Activated CD8-positive, alpha-beta memory T cell treated with anti-CD3 and anti-CD28 coated beads for 4 hours (primary cell): ENCODE data around the gene MEGF8.

ENCODE experiments used
- DNase-seq, 2 donors: peaks; one replicate each; pipeline ENCODE4 v3.0.0-alpha.2; 2020; ENCODE audit warnings: low read depth in 2 of 2

MEGF8 gene

DNA sequence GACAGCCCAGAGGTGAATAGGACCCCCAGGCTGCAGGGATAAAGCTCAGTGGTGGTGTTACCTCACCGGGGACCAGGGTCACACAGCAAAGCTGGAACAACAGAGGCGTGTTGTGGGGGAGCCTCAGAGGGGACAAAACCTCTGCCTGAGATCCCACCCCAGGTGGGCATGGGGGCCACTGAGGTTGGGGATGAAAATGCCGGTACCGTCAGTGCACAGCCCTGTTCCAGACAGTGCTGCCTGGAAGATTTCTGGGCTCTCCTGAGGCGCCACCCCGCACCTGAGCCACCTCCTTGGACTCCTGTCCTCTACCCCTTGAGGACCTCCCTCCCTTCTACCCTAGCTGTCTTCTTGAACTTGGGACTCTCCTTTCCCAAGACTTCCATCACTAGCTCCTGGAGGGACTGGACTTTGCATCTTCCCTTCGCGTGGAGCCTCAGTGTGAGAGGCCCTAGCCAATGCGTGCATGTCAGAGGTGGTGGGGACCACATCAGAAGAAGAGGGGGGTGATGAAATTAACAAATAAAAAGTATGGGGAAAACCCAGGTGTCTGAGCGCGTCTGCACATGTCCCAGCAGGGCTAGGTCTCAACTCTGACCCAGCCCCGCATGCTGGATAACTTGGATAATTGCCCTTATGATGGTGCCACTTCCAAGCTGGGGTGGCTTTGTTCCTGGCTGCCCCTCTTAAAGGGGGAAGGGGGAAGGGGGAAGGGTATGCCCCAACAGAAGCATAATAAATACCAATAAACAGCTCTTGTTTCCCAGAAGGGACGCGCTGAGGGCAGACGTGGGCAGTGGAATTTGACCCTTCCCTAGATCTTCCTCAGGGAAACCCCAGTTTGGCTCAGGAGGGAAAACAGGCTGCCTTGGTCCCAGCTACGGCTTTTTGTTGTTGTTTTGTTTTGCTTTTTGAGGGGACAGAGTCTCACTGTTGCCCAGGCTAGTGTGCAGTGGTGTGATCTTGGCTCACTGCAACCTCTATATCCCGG lies 53.1 kb downstream of the MEGF8 start:
- DNase-seq: no peak

GRCh38 chr19:42380155-42380554 lies 54.7 kb downstream of the MEGF8 start:
- DNase-seq: no peak

DNA sequence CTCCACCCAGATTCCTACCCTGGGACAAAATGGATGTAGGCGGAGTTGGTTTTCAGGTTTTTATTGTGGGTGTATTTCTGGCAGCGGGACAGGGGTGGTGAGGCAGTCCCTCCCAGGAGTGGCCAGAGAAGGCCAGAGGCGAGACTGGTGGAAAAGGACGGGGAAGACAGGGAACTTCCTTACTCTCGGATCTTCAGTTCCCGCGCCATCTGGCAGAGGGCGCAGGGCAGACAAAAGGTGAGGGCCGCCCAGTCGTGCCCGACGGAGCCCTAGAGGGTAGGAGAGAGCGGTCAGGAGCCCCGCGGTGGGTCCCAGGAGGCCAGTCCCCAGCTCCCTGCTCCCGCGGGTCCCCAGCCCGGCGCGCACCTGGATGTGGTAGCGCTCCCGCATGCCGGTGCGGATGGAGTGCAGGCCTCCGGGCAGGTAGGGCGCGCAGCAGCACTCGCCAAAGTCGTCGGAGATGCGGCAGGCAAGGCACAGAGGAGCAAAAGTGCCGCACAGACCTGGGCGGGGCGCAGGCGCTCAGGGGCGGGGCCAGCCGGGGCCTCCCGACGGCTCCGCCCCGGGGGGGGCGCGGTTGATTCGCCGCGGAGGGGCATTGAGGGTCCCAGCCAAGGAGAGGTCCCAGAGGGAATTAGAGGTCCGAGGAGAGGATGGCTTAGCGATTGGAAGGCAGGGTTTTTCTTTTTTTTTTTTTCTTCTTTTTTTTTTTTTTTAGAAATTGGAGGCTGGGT lies 61.7 kb downstream of the MEGF8 start:
- DNase-seq: peak; percentile 26 to 31

GRCh38 chr19:42388851-42389489 lies 63.5 kb downstream of the MEGF8 start:
- no peak for DNase-seq

- DNase-seq: no peak
Observed at GRCh38 chr19:42389899-42390298, 64.5 kb downstream of the MEGF8 start, which contains the start of gene CNFN. CNFN (minus strand) TSS chr19:42390297; CDS start chr19:42389037, 1,260 bp downstream.

GRCh38 chr19:42392165-42392564 lies 66.7 kb downstream of the MEGF8 start:
- DNase-seq: no peak

DNA sequence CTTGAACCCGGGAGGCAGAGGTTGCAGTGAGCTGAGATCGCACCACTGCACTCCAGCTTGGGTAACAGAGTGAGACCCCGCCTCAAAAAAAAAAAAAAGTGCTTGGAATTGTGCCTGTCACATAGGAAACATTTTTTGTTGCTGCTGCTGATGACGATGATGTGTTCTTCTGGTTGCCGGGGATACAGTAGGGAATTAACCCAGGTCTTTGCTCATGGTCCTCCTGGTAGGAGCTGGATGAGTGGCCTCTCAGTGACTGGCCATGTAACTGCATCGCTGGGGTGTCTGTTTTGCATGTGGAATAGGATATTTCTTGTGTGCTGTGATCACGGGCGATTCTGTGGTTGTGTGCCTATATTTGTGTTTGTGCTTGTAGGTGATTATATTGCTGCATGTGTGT lies 69.3 kb downstream of the MEGF8 start:
- DNase-seq: no peak

DNA sequence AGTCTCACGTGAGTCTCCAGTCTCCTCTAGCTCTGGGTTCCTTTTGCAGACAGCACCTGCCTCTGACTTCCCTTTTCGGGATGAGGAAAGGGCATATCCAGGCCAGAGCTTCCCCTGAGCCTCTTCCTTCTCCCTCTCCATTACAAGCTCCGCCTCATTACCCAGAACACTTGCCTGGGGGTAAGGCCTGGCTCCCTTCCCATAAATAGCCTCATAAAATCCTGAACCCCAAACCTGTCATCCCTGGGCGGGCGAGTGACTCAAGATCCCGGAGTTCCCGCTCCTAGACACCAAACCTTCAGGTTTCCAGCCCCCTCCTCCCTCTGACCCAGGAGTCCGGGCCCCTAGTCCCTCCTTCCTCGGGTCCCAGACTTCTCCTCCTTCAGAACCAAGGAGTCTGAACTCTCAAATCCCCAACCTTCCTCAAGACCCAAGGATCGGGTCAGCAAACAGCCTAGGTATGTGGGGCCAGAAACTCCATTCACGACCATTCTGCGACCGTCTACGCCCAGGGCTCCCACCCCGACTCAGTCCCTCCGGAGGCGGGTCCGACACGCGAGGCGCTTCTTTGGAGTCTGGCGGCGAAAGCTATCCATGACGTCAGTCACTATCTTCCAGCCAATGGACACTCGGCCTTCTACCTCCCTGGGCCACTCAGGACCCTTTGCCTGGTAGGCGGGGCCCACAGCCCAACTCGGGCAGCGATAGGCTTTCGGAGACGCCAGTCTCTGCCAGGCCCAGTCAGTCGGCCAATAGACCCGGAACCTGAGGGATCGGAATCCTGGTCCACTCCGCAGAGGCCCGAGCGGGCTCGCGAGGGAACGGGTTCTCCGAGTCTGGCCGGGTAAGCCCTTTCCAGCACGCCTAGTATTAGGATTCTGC lies 71.2 kb downstream of the MEGF8 start:
- peak; percentile 81 to 85 for DNase-seq

DNA sequence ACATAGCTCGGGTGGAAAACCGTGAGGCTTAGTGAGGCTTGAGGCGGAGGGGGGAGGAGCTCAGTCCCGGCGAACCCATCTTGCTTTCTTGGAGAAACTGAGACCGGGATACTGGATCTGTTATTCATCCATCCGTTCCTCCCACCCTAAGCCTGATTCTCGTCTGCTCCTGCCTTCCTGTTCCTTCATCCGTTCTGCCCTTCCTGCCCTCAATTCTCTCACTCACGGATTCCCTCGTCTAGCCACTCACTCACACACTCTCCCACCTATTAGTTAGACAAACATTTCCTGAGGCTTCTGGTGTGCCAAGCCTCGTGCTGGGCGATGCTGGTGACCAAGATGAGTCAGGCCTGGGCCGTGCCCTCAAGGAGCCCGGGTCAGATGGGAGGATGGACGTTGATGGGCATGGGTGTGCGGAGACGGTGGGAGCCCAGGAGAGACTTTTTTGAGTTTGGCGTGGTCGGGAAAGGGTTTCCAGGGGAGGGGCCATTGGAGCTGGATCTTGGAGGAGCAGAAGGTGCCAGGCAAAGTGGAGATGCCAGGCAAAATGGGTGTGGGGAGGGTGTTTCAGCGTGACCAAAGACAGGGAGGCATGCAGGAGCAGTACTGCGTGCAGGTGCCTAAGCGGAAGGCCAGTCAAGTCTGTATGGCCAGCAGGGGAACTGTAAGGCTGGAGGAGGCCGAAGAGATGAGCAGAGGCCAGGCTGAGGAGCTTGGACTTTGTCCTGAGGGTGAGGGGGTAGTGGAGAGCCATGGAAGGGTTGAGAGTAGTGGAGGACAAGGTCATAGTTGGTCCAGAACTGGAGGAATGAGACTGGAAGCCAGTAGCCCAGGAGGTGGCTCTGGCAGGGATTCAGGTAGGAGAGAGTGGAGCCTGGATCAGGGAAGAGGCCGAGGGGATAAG lies 72.1 kb downstream of the MEGF8 start:
- DNase-seq: no peak

GRCh38 chr19:42400404-42400803 lies 75.0 kb downstream of the MEGF8 start:
- no peak for DNase-seq

GRCh38 chr19:42401365-42402303 lies 76.2 kb downstream of the MEGF8 start:
- DNase-seq: peak; percentile 40 to 61

DNA sequence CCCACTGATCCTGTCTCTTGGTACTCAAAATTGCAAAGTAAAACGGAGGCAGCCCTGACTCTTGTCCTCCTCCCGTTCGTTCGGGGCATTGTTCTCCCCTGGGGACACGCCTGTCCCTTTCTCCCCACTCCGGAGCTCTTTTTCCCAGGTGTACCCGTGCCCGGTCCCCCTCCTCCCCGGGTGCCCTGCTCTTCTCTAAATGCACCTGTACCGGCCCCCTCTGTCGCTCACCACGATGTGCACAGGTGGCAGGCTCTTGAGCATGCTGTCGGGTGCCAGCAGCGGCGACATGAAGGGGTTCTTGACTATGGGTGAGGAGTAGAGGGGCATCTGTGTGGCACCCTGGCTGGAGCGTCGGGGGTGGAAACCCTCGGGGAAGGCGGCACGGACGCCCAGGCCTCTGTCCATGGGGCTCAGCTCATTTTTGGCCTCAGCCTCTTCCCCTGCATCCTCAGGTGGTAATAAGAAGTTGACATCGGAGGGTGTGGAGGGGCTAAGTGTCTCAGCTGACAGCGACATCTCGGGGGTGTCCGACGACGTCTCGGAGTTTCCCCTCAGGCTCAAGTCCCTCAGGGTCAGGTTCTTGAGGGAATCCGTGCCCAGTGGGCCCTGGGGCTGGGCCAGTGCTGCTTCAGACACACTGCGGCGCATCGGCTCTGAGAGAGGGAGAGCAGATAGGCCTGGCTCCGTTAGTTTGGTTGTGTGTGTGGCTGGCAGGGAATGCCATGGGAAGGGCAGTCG lies 77.1 kb downstream of the MEGF8 start:
- DNase-seq: no peak

DNA sequence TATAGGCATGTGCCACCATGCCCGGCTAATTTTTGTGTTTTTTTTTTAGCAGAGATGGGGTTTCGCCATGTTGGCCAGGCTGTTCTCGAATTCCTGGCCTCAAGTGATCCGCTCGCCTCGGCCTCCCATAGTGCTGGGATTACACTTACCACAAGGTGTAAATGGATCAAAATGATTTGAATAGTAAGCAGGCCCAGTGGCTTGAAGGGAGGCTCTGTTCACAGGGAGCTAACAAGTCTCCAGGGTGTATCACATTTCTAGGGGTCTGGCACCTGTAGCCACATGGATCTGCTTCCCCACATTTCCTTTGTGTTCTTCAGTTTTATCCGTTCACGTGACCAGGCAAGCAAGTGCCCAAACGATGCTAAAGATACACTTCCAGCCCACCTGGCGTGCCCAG lies 78.2 kb downstream of the MEGF8 start:
- DNase-seq: no peak

DNA sequence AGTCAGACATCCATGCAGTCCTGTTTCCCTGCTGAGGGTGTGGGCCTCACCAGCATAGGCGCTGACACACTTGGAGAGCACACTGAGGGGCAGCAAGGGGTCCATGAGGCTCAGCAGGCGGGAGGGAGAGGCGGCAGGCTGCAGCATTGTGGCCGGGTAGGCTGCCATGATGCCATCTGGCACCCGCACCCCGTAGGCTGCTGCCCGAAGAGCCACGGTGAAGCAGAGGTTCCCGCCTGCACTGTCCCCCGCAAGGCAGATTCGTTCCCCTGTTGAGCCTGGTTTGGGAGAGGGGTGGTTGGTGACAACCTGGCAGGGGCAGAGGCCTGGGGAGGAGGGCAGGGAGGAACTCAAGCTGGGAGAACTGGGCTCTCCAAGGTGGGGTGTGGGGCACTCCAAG lies 80.7 kb downstream of the MEGF8 start:
- DNase-seq: no peak

- no peak for DNase-seq
Observed at GRCh38 chr19:42407085-42407815, 81.8 kb downstream of the MEGF8 start.

DNA sequence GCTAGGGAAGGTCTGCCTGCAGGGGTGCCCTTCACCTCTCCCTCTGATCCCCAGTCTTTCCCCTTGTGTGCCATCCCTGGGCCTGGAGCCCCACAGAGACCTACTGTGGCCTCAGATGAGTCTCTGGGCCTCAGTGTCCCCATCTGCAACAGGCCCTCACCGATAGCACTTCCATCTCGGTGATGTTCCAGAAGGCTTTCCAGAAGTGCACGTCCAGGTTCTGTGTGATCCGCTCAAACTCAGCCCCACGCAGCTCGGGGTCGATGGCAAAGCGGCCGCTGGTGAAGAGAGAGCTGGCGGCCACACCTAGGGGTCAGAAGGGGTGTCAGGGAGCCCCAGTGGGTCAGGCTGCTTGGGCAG lies 82.4 kb downstream of the MEGF8 start:
- DNase-seq: no peak

GRCh38 chr19:42409477-42409876 lies 84.0 kb downstream of the MEGF8 start:
- DNase-seq: no peak

- no peak for DNase-seq
Observed at GRCh38 chr19:42410371-42410770, 84.9 kb downstream of the MEGF8 start.
